ENCODE results near the gene OR2AJ1.

GRCh38 chr1:247884797-247885413 is 39.8 kb upstream of the OR2AJ1 start:
- TF ChIP-seq TAF1 (IDR thresholded peaks at IDR 0.05; ENCODE audit: borderline replicate concordance, low read depth, low read length) (no peak), POLR2A (IDR thresholded peaks at IDR 0.05; ENCODE audit: low read depth, low read length) (no peak)

Measured in GM12892 (cell line).